CD4-positive, alpha-beta T cell treated with Interleukin-4 for 4 hours (primary cell): ENCODE data around the gene TNFRSF14.

ENCODE experiments used
- DNase-seq: peaks from one replicate; pipeline ENCODE4 v3.0.0-alpha.2; 2020

Gene TNFRSF14

GRCh38 chr1:2523891-2524609, 32.1 kb upstream of the TNFRSF14 start:
- DNase-seq: peak; percentile 69

GRCh38 chr1:2525572-2525919, 30.6 kb upstream of the TNFRSF14 start:
- DNase-seq: no peak

- peak; percentile 83 for DNase-seq
These were observed 30.0 kb upstream of the TNFRSF14 start, which contains the start of gene PANK4 for GRCh38 chr1:2525920-2526823. TSS of gene PANK4 (minus strand) at chr1:2526596. CDS start at chr1:2526587, 9 bp downstream.

DNA sequence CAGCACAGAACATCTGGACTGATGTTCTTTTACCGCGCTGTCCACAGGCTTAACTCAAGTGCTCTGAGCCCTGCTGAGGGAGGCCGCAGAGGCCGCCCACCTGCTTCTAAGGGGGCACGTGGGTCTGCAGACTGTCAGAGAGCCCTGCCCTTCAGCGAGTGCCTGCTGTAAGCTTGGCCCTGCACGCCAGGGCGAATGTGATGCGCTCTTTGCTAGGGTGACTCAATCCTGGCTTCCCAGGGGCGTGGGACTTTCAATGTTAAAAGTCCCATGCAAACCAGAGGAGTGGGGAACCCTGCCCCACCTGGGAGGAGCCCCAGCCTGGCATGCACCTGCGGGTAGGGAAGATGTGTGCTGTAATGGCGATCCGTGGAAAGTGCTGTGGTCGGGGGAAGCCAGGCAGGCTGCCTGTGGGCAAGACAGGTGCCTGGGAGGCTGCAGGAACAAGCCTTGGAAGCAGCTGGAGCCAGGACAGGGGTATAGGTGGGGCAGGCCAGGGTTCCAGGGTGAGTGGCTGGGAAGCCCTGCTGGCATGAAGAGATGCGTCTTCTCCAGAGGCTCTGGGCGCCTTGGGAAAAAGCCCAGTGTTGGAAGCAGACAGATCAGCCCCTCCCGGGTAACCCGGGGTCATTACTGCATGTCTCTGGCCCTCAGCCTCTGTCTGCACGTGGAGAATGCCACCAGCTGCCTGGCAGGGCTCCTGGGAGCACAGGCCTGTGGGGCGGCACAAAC, 29.2 kb upstream of the TNFRSF14 start:
- peak; percentile 40 for DNase-seq

- no peak for DNase-seq
These were observed 28.7 kb upstream of the TNFRSF14 start for GRCh38 chr1:2527556-2527860.

- DNase-seq: no peak
These were observed 28.2 kb upstream of the TNFRSF14 start for GRCh38 chr1:2528016-2528415.

GRCh38 chr1:2528611-2528965, 27.6 kb upstream of the TNFRSF14 start:
- DNase-seq: no peak

GRCh38 chr1:2528966-2529783, 27.0 kb upstream of the TNFRSF14 start:
- DNase-seq: peak; percentile 60

DNA sequence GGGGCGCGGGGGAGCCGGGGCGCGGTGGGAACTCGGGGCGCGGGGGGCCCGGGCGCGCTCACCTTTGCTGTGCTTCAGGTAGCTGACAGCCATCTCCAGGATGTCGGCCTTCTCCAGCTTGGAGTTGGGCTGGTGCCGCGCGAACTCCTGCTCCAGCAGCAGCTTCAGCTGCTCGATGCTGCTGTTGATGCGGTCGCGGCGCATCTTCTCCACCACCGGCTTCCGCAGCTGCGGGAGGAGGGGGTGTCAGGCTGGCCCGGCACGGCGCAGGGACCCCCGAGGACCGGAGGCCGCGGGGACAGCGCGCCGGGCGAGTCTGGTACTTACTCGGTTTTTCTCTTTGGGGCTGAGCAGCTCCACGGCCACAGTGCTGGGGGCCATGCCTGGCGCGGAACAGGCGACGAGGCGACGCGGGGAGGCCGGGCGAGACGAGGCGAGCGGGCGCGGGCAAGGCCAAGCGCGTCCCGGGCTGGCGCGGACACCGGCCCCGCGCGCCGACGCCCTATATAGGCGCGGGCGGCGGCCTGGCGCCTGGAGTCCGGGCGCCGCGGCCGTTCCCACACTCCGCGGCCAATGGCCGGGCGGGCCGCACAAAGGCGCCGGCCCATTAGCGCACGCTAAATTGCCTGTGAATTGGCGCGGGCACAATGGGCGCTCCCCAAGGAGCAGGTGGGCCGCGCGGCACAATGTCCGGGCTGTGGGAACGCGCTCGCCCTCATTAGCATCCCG, 26.2 kb upstream of the TNFRSF14 start, which contains the start of gene HES5:
Gene HES5, minus strand, starts transcription at position 480 of the 729 bp plus-strand sequence. Its CDS starts 99 bp downstream, at position 381.
- DNase-seq: no peak

GRCh38 chr1:2530513-2531361, 25.4 kb upstream of the TNFRSF14 start:
- no peak for DNase-seq

GRCh38 chr1:2532485-2533160, 23.5 kb upstream of the TNFRSF14 start:
- no peak for DNase-seq

DNA sequence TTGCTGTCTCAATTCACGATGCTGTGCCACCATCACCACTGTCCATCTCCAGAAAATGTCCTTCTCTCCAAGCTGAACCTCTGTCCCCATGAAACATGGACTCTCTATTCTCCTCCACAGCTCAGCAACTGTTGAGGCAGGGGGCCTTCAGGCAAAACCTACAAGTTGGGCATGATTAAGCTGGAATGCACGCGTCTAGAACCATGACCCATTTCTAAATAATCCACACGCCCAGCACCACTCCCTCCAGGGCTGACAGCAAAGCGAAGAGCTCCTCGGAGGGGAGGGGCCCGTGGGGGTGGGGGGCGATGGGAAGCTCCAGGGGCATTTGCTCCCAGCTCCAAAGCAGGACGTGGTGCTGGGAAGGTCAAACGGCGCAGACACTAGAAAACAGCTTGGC, 22.8 kb upstream of the TNFRSF14 start:
- no peak for DNase-seq

DNA sequence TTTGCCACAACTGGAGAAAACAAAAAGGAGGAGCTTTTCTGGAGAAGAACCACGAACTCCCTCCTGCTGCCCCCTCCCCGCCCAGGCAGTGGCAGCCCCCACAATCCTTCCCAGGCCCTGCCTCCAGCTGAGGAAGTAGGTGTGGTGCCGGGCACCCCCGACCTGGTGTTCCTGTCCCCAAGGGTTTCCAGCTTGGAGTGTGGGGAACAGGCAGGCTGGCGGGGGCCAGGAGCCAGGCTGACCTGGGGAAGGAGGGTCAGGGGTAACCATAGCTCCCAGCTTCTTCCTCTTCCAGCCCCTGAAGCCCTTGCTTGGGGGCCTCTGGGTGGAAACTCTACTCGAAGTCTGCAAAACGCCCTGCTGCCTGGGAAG, 21.9 kb upstream of the TNFRSF14 start:
- DNase-seq: no peak

GRCh38 chr1:2534687-2535441, 21.3 kb upstream of the TNFRSF14 start:
- DNase-seq: no peak

DNA sequence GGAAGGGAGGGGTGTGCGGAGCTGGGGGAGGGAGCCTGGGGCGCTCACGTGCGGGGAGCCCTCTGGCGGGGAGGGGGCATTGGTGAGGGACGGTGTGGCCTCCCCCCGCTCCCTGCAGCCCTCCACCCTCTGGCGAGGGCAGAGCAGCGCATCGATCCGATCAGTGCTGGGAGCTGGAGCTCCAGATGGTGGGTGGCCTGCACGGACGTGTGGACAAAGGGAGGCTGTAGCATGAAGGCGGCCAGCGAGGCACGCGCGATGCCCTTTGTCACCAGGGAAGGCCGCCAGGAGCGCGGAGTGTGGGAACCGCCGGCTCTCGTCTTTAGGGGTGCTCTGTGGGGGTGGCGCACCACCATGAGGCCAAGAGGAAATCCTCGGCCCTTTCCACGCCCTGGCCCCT, 20.7 kb upstream of the TNFRSF14 start:
- DNase-seq: no peak

- DNase-seq: no peak
These were observed 20.2 kb upstream of the TNFRSF14 start for GRCh38 chr1:2535981-2536380.

GRCh38 chr1:2537784-2538115, 18.4 kb upstream of the TNFRSF14 start:
- no peak for DNase-seq

DNA sequence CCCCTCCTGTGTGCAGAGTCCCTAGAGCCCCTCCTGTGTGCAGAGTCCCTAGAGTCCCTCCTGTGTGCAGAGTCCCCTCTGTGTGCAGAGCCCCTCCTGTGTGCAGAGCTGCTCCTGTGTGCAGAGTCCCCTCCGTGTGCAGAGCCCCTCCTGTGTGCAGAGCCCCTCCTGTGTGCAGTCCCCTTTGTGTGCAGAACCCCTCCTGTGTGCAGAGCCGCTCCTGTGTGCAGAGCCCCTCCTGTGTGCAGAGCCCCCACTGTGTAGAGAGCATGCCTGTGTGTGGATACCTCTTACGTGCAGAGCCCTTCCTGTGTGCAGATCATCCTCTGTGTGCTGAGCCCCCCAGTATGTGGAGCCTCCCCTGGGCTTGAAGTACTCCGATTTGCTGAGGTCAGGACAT, 17.8 kb upstream of the TNFRSF14 start:
- no peak for DNase-seq

- no peak for DNase-seq
These were observed 17.3 kb upstream of the TNFRSF14 start for GRCh38 chr1:2538872-2539271.
